ENCODE data around the gene STK32C.
"Not testable (repeated sequence)": the region's sequence is repeated elsewhere in the genome, so short reads cannot be mapped to it uniquely, and the experiment has no call there.

The STK32C gene

GRCh38 chr10:132163826-132164515 is 143.8 kb downstream of the STK32C start:
- no peak for DNase-seq
- Mint-ChIP-seq H3K4me3 (no peak overlapping the region), H3K4me1 (peaks cover 20% of the 10 kb centered on the region), H3K36me3 (ENCODE audit: low read depth) (no peaks in the 10 kb centered on the region), H3K27ac (no peak overlapping the region), H3K27me3 (ENCODE audit: low read depth, poor library complexity) (peaks cover 15% of the 10 kb centered on the region), H3K9me3 (no peaks in the 10 kb centered on the region)
- no peak for TF ChIP-seq CTCF (IDR thresholded peaks at IDR 0.05)

- peaks cover 15% of the 10 kb centered on the region for H3K27me3 Mint-ChIP-seq (ENCODE audit: low read depth, poor library complexity)
- H3K36me3 Mint-ChIP-seq (ENCODE audit: low read depth) = no peaks in the 10 kb centered on the region
- no peak overlapping the region for H3K27ac Mint-ChIP-seq
- H3K9me3 Mint-ChIP-seq = no peaks in the 10 kb centered on the region
- peak; percentile 72 for DNase-seq
- no peak overlapping the region for H3K4me3 Mint-ChIP-seq
- peaks cover 20% of the 10 kb centered on the region for H3K4me1 Mint-ChIP-seq
- TF ChIP-seq CTCF (IDR thresholded peaks at IDR 0.05) = peak; percentile 22
Observed at GRCh38 chr10:132163278-132163765, 144.4 kb downstream of the STK32C start.

- no peak for DNase-seq
- Mint-ChIP-seq H3K27me3 (ENCODE audit: low read depth, poor library complexity) (peaks cover 15% of the 10 kb centered on the region), H3K27ac (no peak overlapping the region), H3K4me3 (no peak overlapping the region), H3K9me3 (no peaks in the 10 kb centered on the region), H3K36me3 (ENCODE audit: low read depth) (no peaks in the 10 kb centered on the region), H3K4me1 (peaks cover 20% of the 10 kb centered on the region)
- TF ChIP-seq CTCF (IDR thresholded peaks at IDR 0.05) = no peak
Observed at GRCh38 chr10:132162590-132163277, 145.0 kb downstream of the STK32C start.

GRCh38 chr10:132162021-132162531 is 145.7 kb downstream of the STK32C start:
- Mint-ChIP-seq H3K9me3 (no peaks in the 10 kb centered on the region), H3K4me1 (peaks cover 20% of the 10 kb centered on the region), H3K36me3 (ENCODE audit: low read depth) (no peaks in the 10 kb centered on the region), H3K27ac (peak overlapping the region; percentile 45), H3K27me3 (ENCODE audit: low read depth, poor library complexity) (peaks cover 15% of the 10 kb centered on the region), H3K4me3 (no peak overlapping the region)
- DNase-seq = no peak
- TF ChIP-seq CTCF (IDR thresholded peaks at IDR 0.05) = no peak

- not testable (repeated sequence) for H3K9me3 Mint-ChIP-seq; H3K4me3 Mint-ChIP-seq; H3K36me3 Mint-ChIP-seq (ENCODE audit: low read depth); H3K27ac Mint-ChIP-seq; DNase-seq
- H3K27me3 Mint-ChIP-seq (ENCODE audit: low read depth, poor library complexity) = peaks cover 12% of the 10 kb centered on the region
- peaks cover 20% of the 10 kb centered on the region for H3K4me1 Mint-ChIP-seq
Observed at GRCh38 chr10:132160834-132161622, 146.7 kb downstream of the STK32C start.

- H3K9me3 Mint-ChIP-seq; H3K36me3 Mint-ChIP-seq (ENCODE audit: low read depth); DNase-seq; H3K27ac Mint-ChIP-seq; H3K4me3 Mint-ChIP-seq: not testable (repeated sequence)
- Mint-ChIP-seq H3K4me1 (peaks cover 20% of the 10 kb centered on the region), H3K27me3 (ENCODE audit: low read depth, poor library complexity) (peaks cover 12% of the 10 kb centered on the region)
Observed at GRCh38 chr10:132160231-132160630, 147.5 kb downstream of the STK32C start.

GRCh38 chr10:132159302-132160230 is 148.2 kb downstream of the STK32C start:
- not testable (repeated sequence) for DNase-seq; H3K36me3 Mint-ChIP-seq (ENCODE audit: low read depth); H3K4me3 Mint-ChIP-seq; H3K27ac Mint-ChIP-seq; H3K9me3 Mint-ChIP-seq
- Mint-ChIP-seq H3K27me3 (ENCODE audit: low read depth, poor library complexity) (peaks cover 11% of the 10 kb centered on the region), H3K4me1 (peaks cover 18% of the 10 kb centered on the region)

Measured in nephron progenitor cell (in vitro differentiated cells).